ENCODE results near the gene ADGRA3. TPM values are rescaled to one million over a fixed set of nuclear protein-coding genes. Genes with fewer than 3 reads are reported as not detected.

Gene ADGRA3
- total and polyA plus RNA-seq, 2 of the 13 experiments (the other 11 are each of a cell fraction or from before 2014, with no cell fraction given) = 32.2 to 40.8 TPM

- no peak for FAIRE-seq
Measured at GRCh38 chr4:22522206-22522605, 6.3 kb upstream of the ADGRA3 start.

More at GRCh38 chr4:22522206-22522605, 6.3 kb upstream of the ADGRA3 start:
- no peak for TF ChIP-seq ESRRA (CRISPR knock-in tag; IDR thresholded peaks at IDR 0.05; ENCODE audit: low read depth)
- no peak for TF ChIP-seq ZNF253 (CRISPR knock-in tag; IDR thresholded peaks at IDR 0.05; ENCODE audit: borderline replicate concordance)
- no peak for TF ChIP-seq ZBTB40 (IDR thresholded peaks at IDR 0.05)
- no peak for TF ChIP-seq ZBTB40 (CRISPR knock-in tag; IDR thresholded peaks at IDR 0.05)
- no peak for TF ChIP-seq ZMYM3 (CRISPR knock-in tag; IDR thresholded peaks at IDR 0.05)
- TF ChIP-seq MTA3 (CRISPR knock-in tag; IDR thresholded peaks at IDR 0.05) = no peak
- TF ChIP-seq NBN (conservative IDR thresholded peaks at IDR 0.05) = no peak
- TF ChIP-seq NFIC (IDR thresholded peaks at IDR 0.05; ENCODE audit: low read length) = no peak
- no peak for TF ChIP-seq SAFB2 (CRISPR knock-in tag; IDR thresholded peaks at IDR 0.05; ENCODE audit: borderline replicate concordance, low read depth)
- no peak for TF ChIP-seq NR2C2 (CRISPR knock-in tag; IDR thresholded peaks at IDR 0.05; ENCODE audit: borderline replicate concordance)
- no peak overlapping the region for H3K9ac ChIP-seq (ENCODE audit: insufficient read depth, low read depth, low read length)
- WGBS (ENCODE audit: low lambda C conversion rate) = 2% methylated on average over 2 of the region's 2 CpGs
- CTCF ChIA-PET (ENCODE audit: low intra/inter-chr PET ratio, low total read pairs) = no interaction called here
- no peak for DNase-seq (ENCODE audit: low spot score)
- no peaks in the 10 kb centered on the region for H4K20me1 ChIP-seq (ENCODE audit: insufficient read depth, low read length)
- no peak for ATAC-seq
- no peaks in the 10 kb centered on the region for H3K4me1 ChIP-seq (ENCODE audit: insufficient read depth, low read length)
- H3K27me3 ChIP-seq (ENCODE audit: control insufficient read depth in 1 of 2, insufficient read depth in 2 of 2, low read length in 2 of 2) = no peaks in the 10 kb centered on the region
- no peaks in the 10 kb centered on the region for H3K79me2 ChIP-seq (ENCODE audit: insufficient read depth, low read length)
- no peak overlapping the region for H3K4me2 ChIP-seq (ENCODE audit: low read depth, low read length)
- BruUV-seq (replicated peaks) = no TSS peak
- H3K27ac ChIP-seq (ENCODE audit: extremely low read length, insufficient read depth, low read length) = no peak overlapping the region
- no peaks in the 10 kb centered on the region for H3K9me3 ChIP-seq (ENCODE audit: low read length)
- no peaks in the 10 kb centered on the region for H3K36me3 ChIP-seq (replicated peaks in 1 of 2; ENCODE audit: control insufficient read depth in 1 of 2, insufficient read depth in 2 of 2, low read length in 2 of 2)
- no peak overlapping the region for H2AFZ ChIP-seq (ENCODE audit: low read length)
- intact Hi-C loops (cut with micrococcal nuclease; ENCODE audit: unreplicated experiment) (no loop called here), in situ Hi-C loops (cut with HindIII; ENCODE audit: extremely low pct_ligation_motif_present, low pct_unique_long_range_greater_than_20kb) (no loop called here)
- POLR2A ChIA-PET = no interaction called here
- H3K4me3 ChIP-seq (replicated peaks in 1 of 3; ENCODE audit: insufficient read depth in 1 of 3, low read depth in 2 of 3, low read length in 3 of 3) = no peak overlapping the region
